A172 (cell line): ENCODE data around the gene PLEKHM1. TPM values are rescaled to one million over a fixed set of nuclear protein-coding genes. Genes with fewer than 3 reads are reported as not detected.
"Not testable (repeated sequence)": the region's sequence is repeated elsewhere in the genome, so short reads cannot be mapped to it uniquely, and the experiment has no call there.

Experiments
- DNase-seq: peaks from one replicate; pipeline ENCODE4 v3.0.0-alpha.2; 2015; ENCODE audit warnings: low spot score
- total RNA-seq: library from RNA; depleted of rRNA; stranded (reverse); fragments of >200 nt; shearing (Covaris generic); gene quantifications from 2 replicates; pipeline ENCODE4 v1.2.3, GENCODE V29; 2014

The PLEKHM1 gene
- total RNA-seq, 1 experiment from 2014 or later = 15.7 TPM

DNA sequence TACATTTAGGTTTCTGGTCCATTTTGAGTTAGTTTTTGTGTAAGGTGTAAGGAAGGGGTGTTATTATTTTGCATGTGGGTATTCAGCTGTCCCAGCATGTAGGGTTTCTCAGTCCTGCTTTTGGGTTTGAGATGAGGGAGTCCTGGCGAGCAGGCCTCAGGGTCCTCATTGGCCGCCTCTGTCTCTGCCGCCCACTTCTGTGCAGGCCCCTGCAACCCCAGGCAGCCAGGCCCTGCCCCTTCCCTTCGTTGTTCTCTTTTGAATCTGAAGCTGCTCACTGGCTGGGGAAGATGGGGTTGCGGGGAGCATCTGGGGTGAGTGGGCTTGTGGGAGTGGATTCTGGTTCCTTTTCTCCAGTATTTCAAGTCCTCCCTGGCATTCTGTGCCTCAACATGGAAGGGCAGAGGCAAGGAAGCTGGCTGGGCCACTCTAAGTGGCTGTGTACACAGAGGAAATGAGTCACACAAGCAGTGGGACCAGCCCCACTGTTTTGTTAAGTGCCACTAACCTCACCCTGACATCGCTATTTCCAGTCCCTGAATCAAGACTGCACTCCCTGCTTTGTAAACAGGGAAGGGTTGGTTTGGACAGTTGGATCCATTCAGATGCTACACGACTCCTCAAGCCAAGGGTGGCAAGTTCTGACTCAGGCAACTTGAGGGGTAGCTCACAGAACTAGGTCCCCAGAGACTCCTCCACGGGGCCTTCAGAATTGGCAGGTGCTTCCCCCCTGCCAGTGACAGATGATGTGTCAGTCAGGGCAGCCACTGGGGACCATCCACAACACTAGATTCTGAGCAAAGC is 28.8 kb downstream of the PLEKHM1 start:
- DNase-seq = peak; percentile 87

DNA sequence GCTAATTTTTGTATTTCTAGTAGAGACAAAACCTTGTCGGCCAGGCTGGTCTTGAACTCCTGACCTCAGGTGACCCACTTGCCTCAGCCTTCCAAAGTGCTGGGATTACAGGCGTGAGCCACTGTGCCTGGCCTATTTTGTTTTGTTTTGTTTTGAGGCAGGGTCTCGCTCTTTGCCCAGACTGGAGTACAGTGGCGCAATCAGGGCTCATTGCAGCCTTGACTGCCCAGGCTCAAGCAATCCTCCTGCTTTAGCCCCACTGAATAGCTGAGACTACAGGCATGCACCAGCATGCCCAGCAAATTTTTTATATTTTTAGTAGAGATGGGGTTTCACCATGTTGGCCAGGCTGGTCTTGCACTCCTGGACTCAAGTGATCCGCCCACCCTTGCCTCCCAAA is 30.1 kb downstream of the PLEKHM1 start:
- not testable (repeated sequence) for DNase-seq

DNA sequence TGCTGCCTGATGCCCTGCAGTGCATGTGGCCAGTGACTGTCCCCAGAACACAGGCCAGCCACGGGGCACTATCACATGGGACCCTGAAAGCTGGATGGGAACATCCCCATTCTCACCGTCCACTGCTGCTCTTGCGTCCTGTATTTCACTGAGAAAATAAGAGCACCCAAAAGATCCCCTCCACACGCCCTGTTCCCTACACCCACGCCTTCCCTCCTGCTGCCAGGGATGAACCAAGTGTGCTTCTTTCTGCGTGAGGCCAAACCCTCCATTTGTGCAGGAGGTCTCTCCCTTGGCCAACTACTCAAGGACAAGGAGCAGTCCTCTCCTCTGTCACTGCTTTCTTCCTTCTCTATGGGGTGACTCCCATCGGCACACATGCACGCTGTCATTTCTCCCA is 36.2 kb downstream of the PLEKHM1 start:
- DNase-seq = not testable (repeated sequence)

DNA sequence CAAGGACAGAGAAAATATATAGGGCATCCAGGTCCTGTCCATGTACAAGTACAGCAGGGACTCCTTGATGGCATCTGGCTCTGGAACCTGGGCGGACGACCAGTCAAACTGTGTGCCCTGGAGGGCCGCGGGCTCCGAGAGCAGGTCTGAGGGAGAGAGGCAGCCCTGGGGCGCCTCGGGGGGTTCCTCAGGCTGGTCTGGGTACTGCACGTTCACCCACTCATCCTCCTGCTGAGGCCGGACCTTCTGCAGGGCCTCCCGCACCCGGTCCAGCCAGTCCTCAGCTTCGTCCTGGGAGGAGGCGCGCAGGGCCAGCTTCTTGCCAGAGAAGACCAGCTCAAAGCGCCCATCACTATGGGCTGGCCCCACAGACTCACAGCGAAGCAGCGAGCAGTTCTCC is 36.8 kb downstream of the PLEKHM1 start:
- DNase-seq = not testable (repeated sequence)

DNA sequence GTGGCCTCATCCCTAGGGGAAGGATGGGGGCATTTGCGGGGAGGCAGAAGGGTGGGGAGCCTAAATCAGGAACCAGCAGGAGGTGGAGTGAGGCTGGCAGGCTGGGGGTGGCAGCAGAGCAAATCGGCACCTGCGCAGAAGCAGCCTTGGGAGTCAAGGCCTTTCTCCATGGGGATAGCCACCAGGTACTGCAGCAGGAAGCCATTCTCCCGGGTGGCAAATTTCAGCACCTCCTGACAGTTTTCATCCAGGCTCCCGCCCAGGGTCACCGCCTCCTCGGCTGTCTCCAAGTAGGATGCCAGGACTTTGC is 37.3 kb downstream of the PLEKHM1 start:
- not testable (repeated sequence) for DNase-seq

DNA sequence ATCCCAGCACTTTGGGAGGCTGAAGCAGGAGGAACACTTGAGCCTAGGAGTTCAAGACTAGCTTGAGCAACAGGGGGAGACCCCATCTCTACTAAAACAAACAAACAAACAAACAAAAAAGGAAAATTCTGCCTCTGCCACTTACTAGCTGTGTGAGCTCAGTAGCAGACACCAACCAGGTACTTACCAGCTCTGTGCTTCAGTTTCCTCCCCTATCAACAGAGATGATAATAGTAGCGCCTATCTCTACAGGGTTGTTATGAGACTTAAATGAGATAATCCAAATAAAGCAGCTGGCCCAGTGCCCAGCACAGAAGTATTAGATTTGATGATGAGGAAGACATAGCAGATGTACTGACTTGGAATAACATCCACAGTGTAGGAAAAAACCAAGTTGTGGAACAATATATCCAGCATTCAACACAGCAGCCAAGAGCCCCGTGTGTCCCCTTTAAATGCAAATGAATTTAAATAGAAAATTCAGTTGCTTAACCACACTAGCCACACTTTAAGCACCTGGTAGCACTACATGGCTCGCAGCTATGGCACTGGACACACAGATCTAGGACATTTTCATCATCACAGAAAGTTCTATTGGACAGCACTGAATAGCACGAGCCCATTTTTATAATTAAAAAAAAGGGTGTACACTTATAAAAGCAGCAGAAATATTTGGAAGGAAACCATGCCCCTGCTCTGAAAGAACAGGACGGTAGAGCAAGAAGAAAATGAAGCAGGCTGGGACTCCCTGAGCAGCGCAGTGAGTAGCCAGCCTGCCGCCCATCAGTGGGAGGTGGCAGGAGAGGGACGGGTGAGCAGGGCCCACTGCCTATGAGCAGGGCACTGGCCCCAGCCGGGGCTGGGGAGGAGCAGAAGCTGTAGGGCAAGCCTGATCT is 37.9 kb downstream of the PLEKHM1 start:
- DNase-seq = not testable (repeated sequence)

DNA sequence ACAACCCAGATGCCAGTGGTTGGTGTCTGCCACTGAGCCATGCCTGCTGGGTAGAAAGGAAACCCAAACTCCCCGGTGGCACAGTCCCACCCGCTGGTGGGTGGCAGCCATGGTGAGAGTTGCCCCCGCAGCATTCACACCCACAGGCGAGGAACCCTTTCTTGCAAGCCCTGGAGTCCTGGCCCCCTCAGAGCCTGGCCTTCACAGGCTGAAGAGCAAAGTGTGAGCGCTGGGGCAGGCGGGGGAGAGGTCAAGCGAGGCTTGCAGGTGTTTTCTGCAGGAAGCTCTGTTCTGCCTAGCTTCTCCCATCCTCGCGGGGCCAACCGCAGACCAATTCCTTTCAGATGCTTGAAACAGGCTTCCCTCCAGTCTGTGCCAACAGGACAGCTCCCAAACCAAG is 38.9 kb downstream of the PLEKHM1 start:
- not testable (repeated sequence) for DNase-seq

DNA sequence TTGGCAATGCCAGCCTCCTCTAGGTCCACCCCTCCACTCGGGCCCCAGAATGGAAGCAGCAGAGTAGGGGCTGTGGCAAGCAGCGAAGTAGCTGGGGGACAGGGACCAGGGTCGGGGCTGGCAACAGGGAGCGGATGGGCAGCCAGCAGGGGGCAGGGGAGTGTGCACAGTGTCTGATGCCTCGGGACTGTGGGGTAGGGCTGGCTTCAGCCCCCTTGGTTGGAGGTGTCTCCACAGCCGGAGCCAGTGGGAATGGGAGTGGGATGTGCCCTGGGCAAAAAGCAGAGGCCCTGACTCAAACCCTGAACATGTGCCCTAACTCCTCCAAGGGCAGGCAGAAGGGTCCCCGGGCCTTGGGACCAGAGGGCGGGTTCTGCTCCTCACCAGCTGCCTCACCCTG is 39.4 kb downstream of the PLEKHM1 start:
- DNase-seq = no peak

DNA sequence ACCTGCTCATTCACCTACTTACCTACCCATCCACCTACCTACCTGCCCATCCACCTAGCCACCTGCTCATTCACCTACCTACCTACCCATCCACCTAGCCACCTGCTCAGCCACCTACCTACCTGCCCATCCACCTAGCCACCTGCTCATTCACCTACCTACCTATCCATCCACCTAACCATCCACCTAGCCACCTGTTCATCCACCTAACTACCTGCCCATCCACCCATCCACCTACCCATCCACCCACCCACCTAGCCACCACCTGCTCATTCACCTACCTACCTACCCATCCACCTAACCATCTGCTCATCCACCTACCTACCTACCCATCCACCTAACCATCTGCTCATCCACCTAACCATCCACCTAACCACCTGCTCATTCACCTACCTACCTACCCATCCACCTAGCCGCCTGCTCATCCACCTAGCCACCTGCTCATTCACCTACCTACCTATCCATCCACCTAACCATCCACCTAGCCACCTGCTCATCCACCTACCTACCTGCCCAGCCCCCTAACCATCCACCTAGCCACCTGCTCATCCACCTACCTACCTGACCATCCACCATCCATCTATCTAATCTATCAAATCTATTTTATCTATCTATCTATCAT is 40.7 kb downstream of the PLEKHM1 start:
- DNase-seq = not testable (repeated sequence)

DNA sequence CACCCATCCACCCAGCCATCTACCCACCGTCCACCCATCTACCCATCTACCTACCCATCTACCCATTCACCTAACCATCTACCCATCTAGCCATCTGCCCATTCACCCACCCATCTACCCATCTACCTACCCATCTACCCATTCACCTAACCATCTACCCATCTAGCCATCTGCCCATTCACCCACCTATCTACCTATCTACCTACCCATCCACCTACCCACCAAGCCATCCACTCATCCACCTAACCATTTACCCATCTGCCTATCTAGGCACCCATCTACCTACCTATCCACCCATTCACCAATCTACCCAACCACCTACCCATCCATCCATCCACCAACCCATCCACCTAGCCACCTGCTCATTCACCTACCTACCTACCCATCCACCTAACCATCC is 41.3 kb downstream of the PLEKHM1 start:
- not testable (repeated sequence) for DNase-seq

DNA sequence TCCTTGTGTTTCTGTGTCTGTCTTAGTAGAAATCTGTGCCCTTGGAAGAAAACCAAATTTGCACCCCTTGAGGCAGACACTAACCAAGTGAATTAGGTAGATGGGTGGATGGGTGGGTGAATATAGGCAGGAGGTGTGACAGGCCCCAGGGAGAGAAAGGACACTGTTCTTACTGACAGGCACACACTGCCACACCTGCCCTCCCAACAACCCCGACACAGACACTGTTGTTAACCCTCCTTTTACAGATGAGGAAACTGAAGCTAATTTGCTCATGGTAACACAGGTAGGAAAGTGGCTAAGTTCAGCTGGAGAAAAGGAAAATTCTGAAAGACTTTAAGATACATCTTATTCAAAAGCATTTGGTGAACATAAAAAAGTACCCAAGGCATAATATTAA is 42.0 kb downstream of the PLEKHM1 start:
- not testable (repeated sequence) for DNase-seq

DNA sequence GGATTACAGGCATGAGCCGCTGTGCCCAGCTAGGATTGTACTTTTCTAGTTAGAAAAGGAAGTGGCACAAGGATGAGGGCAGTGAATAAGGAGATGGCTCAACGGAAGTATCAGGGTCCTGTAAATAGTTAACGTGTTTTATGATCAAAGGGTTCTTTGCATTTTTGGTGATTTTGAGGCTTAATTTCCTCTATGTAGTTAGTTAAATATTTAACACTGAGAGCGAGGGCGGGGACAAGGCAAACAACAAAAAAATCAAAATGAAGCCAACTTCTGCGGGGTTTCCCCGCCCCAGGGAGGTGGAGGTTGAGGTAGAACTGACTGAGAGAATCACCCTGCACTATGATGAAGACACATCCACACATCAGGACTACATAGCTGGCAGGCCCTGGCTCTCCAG is 42.5 kb downstream of the PLEKHM1 start:
- not testable (repeated sequence) for DNase-seq

DNA sequence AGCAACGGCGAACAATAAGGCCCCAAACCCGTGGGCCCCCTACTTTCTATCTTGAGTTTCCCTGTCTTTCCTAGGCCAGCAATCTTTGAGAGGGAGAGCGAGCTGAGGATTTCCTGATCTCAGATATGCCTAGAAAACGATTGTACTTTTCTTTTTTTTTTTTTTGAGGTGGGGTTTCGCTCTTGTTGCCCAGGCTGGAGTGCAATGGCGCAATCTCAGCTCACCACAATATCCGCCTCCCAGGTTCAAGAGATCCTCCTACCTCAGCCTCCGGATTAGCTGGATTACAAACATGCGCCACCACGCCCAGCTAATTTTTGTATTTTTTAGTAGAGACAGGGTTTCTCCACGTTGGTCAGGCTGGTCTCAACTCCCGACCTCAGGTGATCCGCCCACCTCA is 42.9 kb downstream of the PLEKHM1 start:
- not testable (repeated sequence) for DNase-seq

DNA sequence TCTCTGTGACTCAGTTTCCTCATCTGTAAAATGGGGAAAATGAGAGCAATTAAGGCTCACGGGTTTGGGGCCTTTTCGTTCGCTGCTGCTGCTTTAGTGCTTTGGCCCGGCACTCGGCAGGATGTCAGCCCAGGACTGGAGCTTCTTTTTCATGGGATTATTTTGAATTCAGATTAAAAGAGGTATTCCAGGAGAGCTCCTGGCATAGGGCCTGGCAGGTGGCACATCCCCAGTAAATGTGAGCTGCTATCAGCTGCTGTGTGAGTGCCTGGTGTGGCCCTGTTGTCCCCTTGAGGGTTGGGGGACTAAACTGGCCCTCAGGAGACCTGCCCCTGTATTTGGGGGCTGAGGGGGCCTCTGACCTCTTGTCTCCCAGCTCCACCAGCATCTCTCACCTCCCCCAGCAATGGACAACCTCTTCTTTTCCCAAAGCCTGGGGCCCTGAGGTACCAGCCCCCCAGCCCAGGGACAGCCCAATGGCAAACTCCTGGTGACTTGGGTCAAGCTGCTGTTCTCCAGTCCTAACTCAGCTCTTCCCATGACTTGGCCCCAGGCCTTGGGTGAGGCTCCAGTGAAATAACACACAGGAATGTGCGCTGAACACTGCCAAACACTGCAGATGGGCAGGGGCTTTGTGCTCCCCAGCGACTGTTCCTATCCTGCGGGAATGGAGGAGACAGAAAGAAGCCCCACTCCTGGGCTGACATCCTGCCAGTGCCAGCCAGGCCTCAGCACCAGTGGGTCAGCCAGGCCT is 43.5 kb downstream of the PLEKHM1 start:
- not testable (repeated sequence) for DNase-seq

DNA sequence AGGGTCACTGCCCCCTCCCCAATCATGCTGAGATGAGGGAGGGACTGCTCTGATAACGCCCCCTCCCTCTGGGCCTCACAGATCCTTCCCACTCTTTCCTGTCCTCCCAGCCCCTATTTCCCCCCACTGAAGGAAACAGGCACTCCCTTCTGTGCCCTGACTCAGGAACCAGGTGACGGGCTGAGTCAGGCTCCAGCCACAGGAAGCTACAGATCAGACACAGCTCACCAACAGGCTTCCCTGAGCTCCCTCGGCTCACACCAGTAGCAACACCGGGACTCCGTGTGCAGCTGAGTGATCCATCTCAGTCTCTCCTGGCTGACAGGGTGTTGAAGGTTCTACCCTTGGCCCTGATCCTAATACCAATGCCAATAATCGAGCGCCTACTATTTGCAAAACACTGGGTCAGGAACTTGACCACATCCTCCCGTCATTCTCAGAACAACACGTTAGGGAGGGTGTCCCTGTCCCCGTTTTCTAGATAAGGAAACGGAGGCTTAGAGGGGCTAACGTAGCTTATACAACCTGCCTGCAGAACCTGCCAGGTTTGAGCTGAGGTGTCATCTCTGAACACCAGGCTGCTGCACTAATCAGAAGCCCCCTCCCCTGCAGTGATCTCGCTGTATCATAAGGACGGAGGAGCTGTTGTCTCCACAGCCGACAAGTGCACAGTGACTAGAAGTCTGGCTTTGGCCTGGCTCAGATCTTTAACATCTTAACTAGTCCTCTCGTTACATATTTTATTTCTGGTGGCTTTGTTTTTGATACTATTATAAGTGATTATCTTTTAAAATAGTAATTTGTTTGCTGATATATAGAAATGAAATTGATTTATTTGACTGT is 44.4 kb downstream of the PLEKHM1 start:
- DNase-seq = peak; percentile 83

DNA sequence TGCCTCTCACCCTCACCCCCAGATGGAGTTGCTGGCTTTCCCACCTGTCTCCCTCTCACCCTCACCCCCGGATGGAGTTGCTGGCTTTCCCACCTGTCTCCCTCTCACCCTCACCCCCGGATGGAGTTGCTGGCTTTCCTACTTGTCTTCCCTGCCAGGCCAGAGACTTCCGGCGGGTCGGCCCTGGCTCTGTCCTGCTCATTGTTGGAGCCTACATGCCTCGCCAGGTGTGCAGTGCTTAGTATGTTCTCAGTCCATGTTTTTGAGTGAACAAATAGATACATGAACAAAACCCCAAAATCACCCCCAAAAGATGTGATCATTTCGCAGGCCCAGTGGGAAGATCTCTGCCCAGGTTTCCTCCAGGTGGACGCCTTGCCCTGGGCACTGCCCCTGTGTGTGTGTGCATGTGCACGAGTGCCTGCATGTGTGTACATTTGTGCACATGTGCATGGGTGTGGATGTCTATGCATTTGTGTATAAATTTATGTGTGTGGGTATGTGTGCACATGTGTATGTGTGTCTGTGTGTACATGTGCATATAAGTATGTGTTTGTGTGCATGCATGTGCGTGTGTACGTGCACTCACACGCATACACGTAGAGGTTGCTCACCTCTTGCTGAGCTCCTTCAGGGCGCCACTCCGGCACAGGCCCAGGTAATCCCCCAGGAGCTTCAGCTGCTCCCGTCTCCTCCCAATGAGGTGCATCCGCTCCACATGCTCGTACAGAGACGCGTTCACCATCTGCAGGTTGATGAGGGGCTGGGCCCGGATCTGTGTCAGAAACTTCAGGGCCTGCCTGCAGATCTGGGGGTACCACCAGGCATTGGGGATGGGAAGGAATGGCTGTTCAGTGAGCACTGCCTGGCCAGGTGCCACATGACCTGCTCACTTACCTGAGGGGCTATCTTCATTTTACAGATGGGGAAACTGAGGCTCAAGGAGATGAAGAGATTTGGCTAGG is 45.4 kb downstream of the PLEKHM1 start:
- DNase-seq = not testable (repeated sequence)

DNA sequence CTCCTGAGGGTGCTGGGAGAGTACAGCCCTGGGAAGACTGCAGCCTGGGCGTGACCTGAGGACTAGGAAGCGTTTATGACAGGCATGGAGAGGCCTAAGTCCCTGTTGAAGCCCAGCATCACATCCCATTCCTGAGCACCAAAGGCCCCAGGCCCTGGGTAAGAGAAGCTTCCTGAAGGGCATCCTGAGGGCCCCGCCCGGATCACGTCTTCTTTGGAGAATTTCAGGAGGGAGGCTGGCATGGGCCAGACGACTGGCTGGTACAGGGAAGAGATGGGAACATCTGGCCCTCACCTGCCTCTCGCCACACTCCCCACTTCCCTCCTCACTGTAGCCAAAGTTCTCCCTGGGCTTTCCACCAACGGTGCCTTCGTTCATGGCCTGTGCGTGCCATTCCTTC is 46.2 kb downstream of the PLEKHM1 start:
- not testable (repeated sequence) for DNase-seq

DNA sequence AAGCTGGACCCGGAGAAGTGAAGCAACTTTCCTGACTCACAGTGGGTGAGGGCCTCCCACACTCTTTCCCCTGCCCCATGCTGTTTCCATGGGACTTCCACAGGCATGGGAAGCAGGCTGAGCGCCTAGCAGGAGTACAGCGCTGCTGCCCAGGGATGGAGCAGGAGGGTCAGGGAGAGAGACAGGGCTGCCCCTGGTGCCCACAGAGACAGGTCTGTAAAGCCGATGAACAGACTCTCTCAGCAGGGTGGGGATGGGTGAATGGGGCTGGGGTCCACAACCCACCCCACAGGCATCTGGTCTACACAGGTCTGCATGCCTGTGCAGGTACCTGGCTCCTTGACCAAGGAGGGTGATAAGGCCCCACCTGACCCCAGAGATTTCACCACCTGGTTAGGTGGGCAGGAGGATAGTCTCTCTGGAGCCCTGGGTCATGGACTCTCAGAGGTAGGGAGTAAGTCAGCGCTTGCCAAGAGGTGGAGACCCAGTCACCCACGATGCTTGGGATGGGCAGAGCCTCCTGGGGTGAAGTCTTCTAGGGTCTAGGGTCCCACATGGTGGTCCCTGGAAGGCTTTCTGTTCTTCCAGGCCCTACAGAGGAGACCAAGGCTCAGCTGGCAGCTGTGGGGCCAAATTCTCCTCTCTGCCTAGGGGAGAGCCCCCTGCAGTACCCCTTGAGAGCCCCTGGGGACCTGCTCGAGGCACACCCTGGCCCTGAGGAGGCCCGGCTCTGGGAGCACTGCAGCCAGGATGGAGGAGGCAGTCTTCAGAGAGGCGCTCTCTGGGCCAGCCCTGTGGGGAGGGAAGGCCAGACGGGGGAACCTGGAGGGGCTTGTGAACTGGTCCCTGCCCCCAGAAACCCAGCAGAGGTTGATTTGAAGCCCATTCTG is 46.9 kb downstream of the PLEKHM1 start:
- DNase-seq = not testable (repeated sequence)
